ENCODE results near the gene PMEPA1.

The PMEPA1 gene

GRCh38 chr20:57699395-57699794, 10.4 kb downstream of the PMEPA1 start:
- no peak for DNase-seq (ENCODE audit: extremely low read depth, low read depth)
- TF ChIP-seq, protein P1, sequence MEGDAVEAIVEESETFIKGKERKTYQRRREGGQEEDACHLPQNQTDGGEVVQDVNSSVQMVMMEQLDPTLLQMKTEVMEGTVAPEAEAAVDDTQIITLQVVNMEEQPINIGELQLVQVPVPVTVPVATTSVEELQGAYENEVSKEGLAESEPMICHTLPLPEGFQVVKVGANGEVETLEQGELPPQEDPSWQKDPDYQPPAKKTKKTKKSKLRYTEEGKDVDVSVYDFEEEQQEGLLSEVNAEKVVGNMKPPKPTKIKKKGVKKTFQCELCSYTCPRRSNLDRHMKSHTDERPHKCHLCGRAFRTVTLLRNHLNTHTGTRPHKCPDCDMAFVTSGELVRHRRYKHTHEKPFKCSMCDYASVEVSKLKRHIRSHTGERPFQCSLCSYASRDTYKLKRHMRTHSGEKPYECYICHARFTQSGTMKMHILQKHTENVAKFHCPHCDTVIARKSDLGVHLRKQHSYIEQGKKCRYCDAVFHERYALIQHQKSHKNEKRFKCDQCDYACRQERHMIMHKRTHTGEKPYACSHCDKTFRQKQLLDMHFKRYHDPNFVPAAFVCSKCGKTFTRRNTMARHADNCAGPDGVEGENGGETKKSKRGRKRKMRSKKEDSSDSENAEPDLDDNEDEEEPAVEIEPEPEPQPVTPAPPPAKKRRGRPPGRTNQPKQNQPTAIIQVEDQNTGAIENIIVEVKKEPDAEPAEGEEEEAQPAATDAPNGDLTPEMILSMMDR (IDR thresholded peaks at IDR 0.05; ENCODE audit: low read depth, low read length), result no peak

- no peak for DNase-seq (ENCODE audit: extremely low read depth, low read depth)
These were observed 10.9 kb downstream of the PMEPA1 start for GRCh38 chr20:57698867-57699275.

DNA sequence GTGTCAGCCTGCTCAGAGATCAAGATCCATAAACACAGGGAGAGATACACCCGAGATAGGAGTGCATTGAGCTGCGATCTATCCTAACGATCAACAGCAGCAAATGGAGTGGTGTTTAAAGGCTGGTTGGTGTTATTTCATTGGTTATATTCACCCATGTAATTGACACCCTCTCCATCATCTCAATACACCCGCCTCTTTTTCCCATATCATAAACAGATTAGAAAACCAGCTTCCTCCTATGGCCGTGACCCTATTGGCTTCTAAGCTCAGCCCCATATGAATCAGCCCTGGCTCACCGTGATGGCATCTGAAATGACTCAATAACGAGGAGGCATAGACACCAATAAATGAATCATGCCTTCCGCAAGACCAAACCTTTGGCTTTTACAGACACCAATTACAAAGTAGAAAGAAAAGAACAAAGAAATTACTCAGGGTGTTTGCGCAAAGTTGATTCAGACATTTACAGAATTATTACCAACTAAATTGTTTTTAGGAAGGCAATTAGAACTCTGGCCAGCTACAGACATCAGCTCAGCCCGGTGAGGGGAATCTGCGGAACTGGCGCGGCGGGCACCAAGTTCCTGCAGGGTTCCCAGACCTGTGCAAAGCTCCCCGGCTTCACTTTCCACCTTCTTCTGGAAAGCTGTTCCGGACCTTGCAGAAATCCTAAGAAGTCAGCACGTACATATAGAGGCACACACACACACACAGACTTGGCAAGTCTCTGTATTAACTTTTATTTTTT, 11.5 kb downstream of the PMEPA1 start:
- TF ChIP-seq, protein P1 (IDR thresholded peaks at IDR 0.05; ENCODE audit: low read depth, low read length), result no peak
- peak; percentile 73 for DNase-seq (ENCODE audit: extremely low read depth, low read depth)

More at GRCh38 chr20:57698867-57699275, 10.9 kb downstream of the PMEPA1 start:
- TF ChIP-seq, protein P1 (IDR thresholded peaks at IDR 0.05; ENCODE audit: low read depth, low read length), result no peak

- TF ChIP-seq, protein P1 (IDR thresholded peaks at IDR 0.05; ENCODE audit: low read depth, low read length), result no peak
- DNase-seq (ENCODE audit: extremely low read depth, low read depth), result no peak
These were observed 12.3 kb downstream of the PMEPA1 start for GRCh38 chr20:57697543-57697942.

- DNase-seq (ENCODE audit: extremely low read depth, low read depth), result no peak
- TF ChIP-seq, protein P1 (IDR thresholded peaks at IDR 0.05; ENCODE audit: low read depth, low read length), result no peak
These were observed 13.3 kb downstream of the PMEPA1 start for GRCh38 chr20:57696401-57696961.

DNA sequence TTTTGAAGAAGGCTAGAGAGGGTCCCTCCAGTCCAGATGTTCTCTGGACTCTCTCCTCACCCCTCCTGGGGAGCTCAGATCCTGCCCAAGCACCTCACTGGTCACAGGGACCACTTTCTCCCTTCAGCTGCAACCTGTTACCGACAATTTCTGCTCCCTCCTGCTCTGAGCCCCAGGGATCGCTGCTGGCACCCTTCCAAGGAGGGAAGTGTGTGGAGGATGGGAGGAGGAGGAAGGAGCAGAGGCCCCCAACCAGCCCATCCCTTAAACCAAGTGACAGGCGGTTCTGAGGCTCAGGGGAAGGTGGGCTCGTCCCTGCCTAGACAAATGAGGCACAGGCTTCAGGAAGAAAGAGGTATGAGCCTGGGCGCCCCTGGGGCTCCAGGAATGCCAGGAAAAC, 13.9 kb downstream of the PMEPA1 start:
- DNase-seq (ENCODE audit: extremely low read depth, low read depth), result no peak
- TF ChIP-seq, protein P1 (IDR thresholded peaks at IDR 0.05; ENCODE audit: low read depth, low read length), result no peak

DNA sequence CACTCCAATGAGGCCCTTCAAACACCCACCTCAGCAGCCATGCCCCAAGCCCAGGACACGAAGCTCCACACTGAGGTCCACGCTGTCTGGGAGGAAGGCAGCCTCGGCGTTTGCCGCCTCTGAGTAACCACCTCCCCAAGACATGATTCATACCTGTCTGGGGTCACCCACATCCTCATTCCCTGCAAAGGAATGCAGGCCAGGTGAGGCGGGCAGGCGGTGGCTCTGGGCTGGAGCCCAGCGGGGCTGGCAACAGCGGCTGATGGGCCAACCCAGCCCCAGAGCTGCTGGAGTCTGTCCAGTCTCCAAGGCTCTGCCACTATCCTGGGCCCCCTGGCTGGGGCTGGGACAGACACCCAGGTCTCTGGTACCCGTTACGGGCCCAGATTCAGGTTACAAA, 14.8 kb downstream of the PMEPA1 start:
- DNase-seq (ENCODE audit: extremely low read depth, low read depth), result no peak
- TF ChIP-seq, protein P1 (IDR thresholded peaks at IDR 0.05; ENCODE audit: low read depth, low read length), result no peak

Data from AG09319 (cell line).